IMR-90 (cell line): ENCODE measurements around the gene FLT4. TPM values are rescaled to one million over a fixed set of nuclear protein-coding genes. Genes with fewer than 3 reads are reported as not detected.

Experiments
- ATAC-seq: fragments of 200-7000 bp; cut with Tn5 transposase; 2 replicates; pipeline ENCODE4 v1.9.1; 2020; ENCODE audit warnings: low read depth, mild to moderate bottlenecking, moderate library complexity
- BruUV-seq: library from RNA; stranded (reverse); fragments of 400-500 nt; replicated peaks from 2 replicates; lab custom pipeline; 2021; lab: Mats Ljungman, UMichigan
- CTCF ChIA-PET: fragments of 300-600 bp; formaldehyde crosslinking; extraction: SDS; loops from one replicate; lab custom pipeline; 2021; ENCODE audit warnings: antibody characterized with exemption; lab: Yijun Ruan, JAX
- POLR2A ChIA-PET: fragments of 300-600 bp; sonication (Branson Sonifier 250); formaldehyde crosslinking; loops from one replicate; lab custom pipeline; 2022; ENCODE audit warnings: antibody characterized with exemption; ENCODE audit not compliant: unreplicated experiment; lab: Charles Lee
- DNase-seq: peaks from one replicate; pipeline ENCODE4 v3.0.0; 2013
- H2AFZ ChIP-seq: replicated peaks from 2 replicates; pipeline ENCODE3; 2013; ENCODE audit warnings: low read length, mild to moderate bottlenecking; ENCODE audit not compliant: poor library complexity
- H2AK5ac ChIP-seq: 2 replicates; pipeline ENCODE4 v1.6.1; 2013; ENCODE audit warnings: low read depth, low read length, inconsistent platforms
- H2AK9ac ChIP-seq: replicated peaks from 2 replicates; pipeline ENCODE3; 2013; ENCODE audit warnings: mild to moderate bottlenecking, low read depth, low read length, moderate library complexity; ENCODE audit not compliant: poor library complexity
- H2BK120ac ChIP-seq: 2 replicates; pipeline ENCODE4 v1.6.1; 2013; ENCODE audit warnings: low read depth, low read length, inconsistent platforms
- H2BK15ac ChIP-seq: 3 replicates; pipeline ENCODE4 v1.6.1; 2013; ENCODE audit warnings: low read depth, low read length, inconsistent platforms
- H2BK20ac ChIP-seq: 2 replicates; pipeline ENCODE4 v1.6.1; 2013; ENCODE audit warnings: low read depth, mild to moderate bottlenecking, inconsistent platforms, low read length, moderate library complexity
- H2BK5ac ChIP-seq: 2 replicates; pipeline ENCODE4 v1.6.1; 2013; ENCODE audit warnings: mild to moderate bottlenecking, low read depth, low read length, inconsistent platforms; ENCODE audit not compliant: poor library complexity, severe bottlenecking
- H3K14ac ChIP-seq: replicated peaks from 2 replicates; pipeline ENCODE4 v1.6.1; 2013; ENCODE audit warnings: low read depth, low read length, inconsistent platforms
- H3K18ac ChIP-seq: 2 replicates; pipeline ENCODE4 v1.6.1; 2013; ENCODE audit warnings: low read depth, low read length, control low read depth
- H3K23ac ChIP-seq: 2 replicates; pipeline ENCODE4 v1.6.1; 2013; ENCODE audit warnings: low read depth, low read length, inconsistent platforms
- H3K27ac ChIP-seq: 2 replicates; pipeline ENCODE4 v1.5.1; 2013; ENCODE audit warnings: mild to moderate bottlenecking, control low read depth, low read length; ENCODE audit not compliant: insufficient read depth
- H3K27me3 ChIP-seq: 2 replicates; pipeline ENCODE4 v1.6.1; 2013; ENCODE audit warnings: low read length; ENCODE audit not compliant: control insufficient read depth, insufficient read depth
- H3K36me3 ChIP-seq: 2 replicates; pipeline ENCODE4 v1.6.1; 2013; ENCODE audit warnings: low read length, mixed read lengths; ENCODE audit not compliant: control insufficient read depth, insufficient read depth
- H3K4ac ChIP-seq: 2 replicates; pipeline ENCODE4 v1.6.1; 2013; ENCODE audit warnings: low read depth, low read length, inconsistent platforms
- H3K4me1 ChIP-seq: 2 replicates; pipeline ENCODE4 v1.6.1; 2013; ENCODE audit warnings: low read length, mixed read lengths; ENCODE audit not compliant: control insufficient read depth, insufficient read depth
- H3K4me2 ChIP-seq: 2 replicates; pipeline ENCODE4 v1.6.1; 2013; ENCODE audit warnings: low read depth, mild to moderate bottlenecking, control low read depth, low read length, moderate library complexity
- H3K4me3 ChIP-seq: 2 replicates; pipeline ENCODE4 v1.5.1; 2013; ENCODE audit warnings: low read depth, mild to moderate bottlenecking, control low read depth, low read length, moderate library complexity; ENCODE audit not compliant: insufficient read depth
- H3K56ac ChIP-seq: 2 replicates; pipeline ENCODE4 v1.6.1; 2013; ENCODE audit warnings: low read length, inconsistent platforms; ENCODE audit not compliant: insufficient read depth; ENCODE audit errors: extremely low read depth
- H3K79me1 ChIP-seq, 2 experiments: 2 replicates each; pipeline ENCODE4 v1.6.1; 2013; ENCODE audit warnings: low read length in 2 of 2, inconsistent platforms in 1 of 2, low read depth in 1 of 2
- H3K9ac ChIP-seq: 2 replicates; pipeline ENCODE4 v1.6.1; 2013; ENCODE audit warnings: low read depth, low read length, control low read depth
- H3K9me1 ChIP-seq: 2 replicates; pipeline ENCODE4 v1.6.1; 2013; ENCODE audit warnings: low read length, inconsistent platforms; ENCODE audit not compliant: insufficient read depth
- H3K9me3 ChIP-seq: 2 replicates; pipeline ENCODE4 v1.6.1; 2013; ENCODE audit warnings: low read length; ENCODE audit not compliant: control insufficient read depth, insufficient read depth
- H4K20me1 ChIP-seq: 2 replicates; pipeline ENCODE4 v1.6.1; 2013; ENCODE audit warnings: low read length, inconsistent platforms; ENCODE audit not compliant: insufficient read depth
- H4K5ac ChIP-seq: 2 replicates; pipeline ENCODE4 v1.6.1; 2013; ENCODE audit warnings: mild to moderate bottlenecking, low read depth, low read length, control low read depth
- H4K8ac ChIP-seq, 2 experiments: 2 replicates each; pipeline ENCODE4 v1.6.1; 2013; ENCODE audit warnings: low read depth in 2 of 2, low read length in 2 of 2, control low read depth in 1 of 2, inconsistent platforms in 1 of 2
- H4K91ac ChIP-seq: 2 replicates; pipeline ENCODE4 v1.6.1; 2013; ENCODE audit warnings: low read depth, low read length, inconsistent platforms; ENCODE audit not compliant: insufficient read depth
- FOS ChIP-seq: fragments of 150-350 bp; IDR thresholded peaks from 2 replicates; pipeline ENCODE4 v1.6.1; 2016; ENCODE audit warnings: low read depth, low read length
- MAFK ChIP-seq: IDR thresholded peaks from 2 replicates; pipeline ENCODE4 v1.6.1; 2012; ENCODE audit warnings: low read depth, low read length, improper control_type of control experiment
- RAD21 ChIP-seq: IDR thresholded peaks from 2 replicates; pipeline ENCODE4 v1.6.1; 2012; ENCODE audit warnings: low read length, improper control_type of control experiment
- RCOR1 ChIP-seq: IDR thresholded peaks from 2 replicates; pipeline ENCODE4 v1.6.1; 2012; ENCODE audit warnings: mild to moderate bottlenecking, low read length, improper control_type of control experiment; ENCODE audit not compliant: insufficient replicate concordance
- WGBS, 2 experiments: methylation state at CpG; one replicate each; pipeline versions ENCODE4 v1.1.5 to v1.1.7; 2013; ENCODE audit warnings: missing lambda C conversion rate in 2 of 2; ENCODE audit not compliant: insufficient read length in 1 of 2; ENCODE audit errors: extremely low coverage in 2 of 2; 5-methylcytosine and 5-hydroxymethylcytosine counted together
- dilution Hi-C: fragments of 300-500 bp; cut with HindIII; formaldehyde crosslinking; loops from one replicate; pipeline ENCODE4 v1.14.3; 2018; ENCODE audit warnings: low sequenced_read_pairs; ENCODE audit not compliant: unreplicated experiment
- in situ Hi-C: fragments of 300-500 bp; cut with MboI; formaldehyde crosslinking; loops from 3 replicates; pipeline ENCODE4 v1.14.3; 2019; ENCODE audit warnings: low sequenced_read_pairs, inconsistent platforms, mixed read lengths
- intact Hi-C: fragments of 100-400 bp; cut with micrococcal nuclease; formaldehyde crosslinking; loops from 2 replicates; pipeline ENCODE4 v1.10.0; 2022
- polyA plus RNA-seq, 3 experiments: library from polyadenylated mRNA; depleted of rRNA; stranded (reverse); fragments of >200 nt; gene quantifications; 2 replicates each; pipeline ENCODE4 v1.2.3, GENCODE V29; 2012; ENCODE audit warnings: low replicate concordance in 1 of 3
- total RNA-seq: library from RNA; depleted of rRNA; stranded (reverse); fragments of >200 nt; gene quantifications from 2 replicates; pipeline ENCODE4 v1.2.3, GENCODE V29; 2012

Gene FLT4
- total and polyA plus RNA-seq, 2 of the 4 experiments (the other 2 are of a cell fraction): under 0.01 to 0.07 TPM

GRCh38 chr5:180613188-180613813 lies 36.1 kb downstream of the FLT4 start:
- H3K27me3 ChIP-seq: peaks cover 6% of the 10 kb centered on the region; the same call in 1 of the 2 replicates
- no peak overlapping the region for H3K4me3 ChIP-seq
- WGBS, 2 experiments: 56% methylated on average over 7 of the region's 19 CpGs; no CpG with 5 or more reads in 1 of the 2 experiments
- no peak overlapping the region for H3K23ac ChIP-seq
- no peak overlapping the region for H2BK20ac ChIP-seq
- no peak overlapping the region for H3K4me2 ChIP-seq
- H3K56ac ChIP-seq: no peak overlapping the region
- POLR2A ChIA-PET: no interaction called here
- dilution Hi-C loops: no loop called here
- H2AK5ac ChIP-seq: no peak overlapping the region
- DNase-seq (no peak), ATAC-seq (no peak)
- no peaks in the 10 kb centered on the region for H3K36me3 ChIP-seq
- no peaks in the 10 kb centered on the region for H3K4me1 ChIP-seq
- no peak overlapping the region for H2BK5ac ChIP-seq
- in situ Hi-C loops: no loop called here
- no peak overlapping the region for H2BK120ac ChIP-seq
- H3K9me1 ChIP-seq: no peaks in the 10 kb centered on the region
- no peak overlapping the region for H3K18ac ChIP-seq
- H3K14ac ChIP-seq: no peak overlapping the region
- no peak overlapping the region for H3K9ac ChIP-seq
- CTCF ChIA-PET: no interaction called here
- no peak overlapping the region for H2AFZ ChIP-seq
- no peak for TF ChIP-seq RAD21
- TF ChIP-seq RCOR1: no peak
- TF ChIP-seq FOS: no peak
- TF ChIP-seq MAFK: no peak
- BruUV-seq: no TSS peak
- no peaks in the 10 kb centered on the region for H3K79me1 ChIP-seq
- no peak overlapping the region for H3K27ac ChIP-seq
- no peaks in the 10 kb centered on the region for H3K9me3 ChIP-seq
- no peak overlapping the region for H4K91ac ChIP-seq
- no peak overlapping the region for H4K5ac ChIP-seq
- H3K4ac ChIP-seq: no peak overlapping the region
- H2AK9ac ChIP-seq: no peak overlapping the region
- intact Hi-C loops: no loop called here
- no peak overlapping the region for H4K8ac ChIP-seq
- no peak overlapping the region for H2BK15ac ChIP-seq
- H4K20me1 ChIP-seq: no peaks in the 10 kb centered on the region
